HG02973 (cell line): ENCODE results near the gene TOLLIP.
"Not testable (repeated sequence)": the region's sequence is repeated elsewhere in the genome, so short reads cannot be mapped to it uniquely, and the experiment has no call there.

Experiments used
- ATAC-seq: cut with Tn5 transposase; IDR thresholded peaks from one replicate; pipeline ENCODE4 v1.9.1; 2021; ENCODE audit warnings: moderate library complexity; ENCODE audit not compliant: unreplicated experiment

TOLLIP gene

DNA sequence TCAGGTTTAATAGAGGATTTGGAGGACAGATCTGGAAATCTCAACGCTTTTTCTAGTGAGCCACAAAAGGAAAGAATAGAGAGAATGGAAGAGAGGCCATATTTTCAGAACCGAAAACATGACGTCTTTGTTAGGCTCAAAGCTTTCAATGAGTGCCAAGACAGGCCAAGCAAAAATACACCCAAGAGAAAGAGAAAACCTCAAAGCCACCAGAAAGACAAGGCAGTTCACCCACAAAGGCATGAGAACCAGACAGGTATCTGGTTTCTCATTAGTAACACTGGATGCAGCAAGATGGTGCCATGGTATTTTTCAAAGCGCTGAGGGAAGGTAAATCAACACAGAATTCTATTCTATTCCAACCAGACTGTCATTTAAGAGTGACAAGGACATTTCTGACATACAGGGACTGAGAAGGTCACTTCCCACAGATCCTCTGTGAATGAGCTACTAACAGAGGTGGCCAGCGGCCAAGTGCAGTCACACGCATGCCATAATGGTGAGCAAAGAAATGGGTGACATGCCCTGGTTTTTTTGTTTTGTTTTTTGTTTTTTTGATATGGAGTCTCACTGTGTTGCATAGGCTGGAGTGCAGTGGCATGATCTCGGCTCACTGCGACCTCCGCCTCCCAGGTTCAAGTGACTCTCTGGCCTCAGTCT is 41.9 kb downstream of the TOLLIP start:
- ATAC-seq: no peak

DNA sequence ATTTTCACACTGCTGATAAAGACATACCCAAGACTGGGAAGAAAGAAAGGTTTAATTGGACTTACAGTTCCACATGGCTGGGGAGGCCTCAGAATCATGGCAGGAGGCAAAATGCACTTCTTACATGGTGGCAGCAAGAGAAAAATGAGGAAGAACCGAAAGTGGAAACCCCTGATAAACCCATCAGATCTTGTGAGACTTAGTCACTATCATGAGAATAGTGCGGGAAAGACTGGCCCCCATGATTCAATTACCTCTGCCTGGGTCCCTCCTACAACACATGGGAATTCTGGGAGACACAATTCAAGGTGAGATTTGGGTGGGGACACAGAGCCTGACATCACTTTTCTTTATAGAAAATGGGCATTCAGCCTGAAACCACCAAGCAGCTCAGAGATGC is 42.5 kb downstream of the TOLLIP start:
- ATAC-seq: not testable (repeated sequence)

DNA sequence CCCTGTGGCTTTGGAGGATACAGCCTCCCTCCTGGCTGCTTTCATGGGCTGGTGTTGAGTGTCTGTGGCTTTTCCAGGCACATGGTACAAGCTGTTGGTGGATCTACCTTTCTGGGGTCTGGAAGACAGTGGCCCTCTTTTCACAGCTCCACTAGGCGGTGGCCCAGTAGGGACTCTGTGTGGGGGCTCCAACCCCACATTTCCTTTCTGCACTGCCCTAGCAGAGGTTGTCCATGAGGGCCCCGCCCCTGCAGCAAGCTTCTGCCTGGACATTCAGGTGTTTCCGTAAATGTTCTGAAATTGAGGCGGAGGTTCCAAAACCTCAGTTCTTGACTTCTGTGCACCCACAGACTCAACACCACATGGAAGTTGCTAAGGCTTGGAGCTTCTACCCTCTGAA is 44.0 kb downstream of the TOLLIP start:
- ATAC-seq: not testable (repeated sequence)

DNA sequence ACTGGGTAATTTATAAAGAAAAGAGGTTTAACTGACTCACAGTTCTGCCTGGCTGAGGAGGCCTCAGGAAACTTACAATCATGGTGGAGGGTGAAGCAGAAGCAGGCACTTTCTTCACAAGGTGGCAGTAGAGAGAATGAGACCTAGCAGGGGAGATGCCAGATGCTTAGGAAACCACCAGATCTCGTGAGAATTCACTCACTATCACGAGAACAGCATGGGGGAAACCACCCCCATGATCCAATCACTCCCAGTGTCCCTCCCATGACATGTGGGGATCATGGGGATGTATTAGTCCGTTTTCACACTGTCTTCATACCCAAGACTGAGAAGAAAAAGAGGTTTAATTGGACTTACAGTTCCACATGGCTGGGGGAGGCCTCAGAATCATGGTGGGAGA is 45.0 kb downstream of the TOLLIP start:
- ATAC-seq: not testable (repeated sequence)

DNA sequence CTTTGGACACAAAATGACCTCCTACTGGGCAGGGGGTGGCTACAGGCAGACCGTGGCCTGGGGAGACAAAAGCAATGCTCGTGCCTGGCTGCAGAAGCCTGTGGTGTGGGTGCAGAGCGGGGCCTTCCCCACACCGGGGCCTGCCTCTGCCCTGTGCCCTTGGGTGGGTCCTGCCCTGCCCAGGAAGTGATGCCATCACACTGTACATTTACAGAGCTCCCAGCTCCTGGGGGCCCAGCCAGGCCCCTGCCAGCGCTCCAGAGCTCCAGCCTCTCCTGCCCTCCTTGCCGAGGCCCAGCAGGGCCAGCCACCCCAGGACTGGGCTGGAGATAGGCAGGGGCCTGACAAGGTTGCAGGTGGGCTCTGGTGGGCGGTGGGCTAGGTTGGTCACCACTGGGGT is 46.4 kb downstream of the TOLLIP start:
- ATAC-seq: no peak

DNA sequence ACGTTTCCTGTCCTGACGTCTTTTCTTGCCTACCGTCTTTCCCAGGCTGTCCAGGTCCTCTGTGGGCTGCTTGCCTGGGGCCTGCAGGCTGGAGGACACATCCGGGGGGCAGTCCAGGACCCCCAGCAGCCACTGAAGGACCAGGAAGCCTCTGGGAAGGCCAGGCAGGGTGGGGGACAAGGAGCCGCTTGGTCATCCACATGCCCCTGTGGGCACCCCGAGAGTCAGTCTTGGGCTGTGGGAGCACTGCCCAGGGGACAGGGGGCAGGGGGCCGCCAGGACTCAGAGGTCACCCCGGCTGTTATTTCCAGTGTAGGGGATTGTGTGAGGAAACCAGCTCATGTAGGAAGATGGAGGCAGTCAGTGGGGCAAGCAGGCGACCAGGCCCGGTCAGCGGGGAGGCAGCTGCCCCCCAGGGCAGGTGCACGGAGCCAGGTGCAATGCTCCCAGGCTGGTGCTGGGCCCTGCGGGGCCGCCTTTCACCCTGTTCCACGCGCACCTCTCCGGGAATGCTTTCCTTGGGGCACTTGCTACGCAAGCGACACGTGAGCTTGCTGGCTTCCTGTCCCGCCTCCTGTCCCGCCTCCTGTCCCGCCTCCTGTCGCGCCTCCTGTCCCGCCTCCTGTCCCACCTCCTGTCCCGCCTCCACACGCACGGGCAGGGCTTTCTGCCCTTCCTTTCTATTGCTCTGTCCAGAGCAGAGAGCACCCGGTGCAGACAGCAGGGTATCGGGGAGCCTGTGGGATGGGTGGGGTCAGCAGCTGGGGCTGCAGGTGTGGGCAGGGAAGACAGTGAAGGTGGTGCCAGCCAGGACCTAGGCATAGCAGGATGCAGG is 47.0 kb downstream of the TOLLIP start:
- peak; percentile 64 for ATAC-seq

DNA sequence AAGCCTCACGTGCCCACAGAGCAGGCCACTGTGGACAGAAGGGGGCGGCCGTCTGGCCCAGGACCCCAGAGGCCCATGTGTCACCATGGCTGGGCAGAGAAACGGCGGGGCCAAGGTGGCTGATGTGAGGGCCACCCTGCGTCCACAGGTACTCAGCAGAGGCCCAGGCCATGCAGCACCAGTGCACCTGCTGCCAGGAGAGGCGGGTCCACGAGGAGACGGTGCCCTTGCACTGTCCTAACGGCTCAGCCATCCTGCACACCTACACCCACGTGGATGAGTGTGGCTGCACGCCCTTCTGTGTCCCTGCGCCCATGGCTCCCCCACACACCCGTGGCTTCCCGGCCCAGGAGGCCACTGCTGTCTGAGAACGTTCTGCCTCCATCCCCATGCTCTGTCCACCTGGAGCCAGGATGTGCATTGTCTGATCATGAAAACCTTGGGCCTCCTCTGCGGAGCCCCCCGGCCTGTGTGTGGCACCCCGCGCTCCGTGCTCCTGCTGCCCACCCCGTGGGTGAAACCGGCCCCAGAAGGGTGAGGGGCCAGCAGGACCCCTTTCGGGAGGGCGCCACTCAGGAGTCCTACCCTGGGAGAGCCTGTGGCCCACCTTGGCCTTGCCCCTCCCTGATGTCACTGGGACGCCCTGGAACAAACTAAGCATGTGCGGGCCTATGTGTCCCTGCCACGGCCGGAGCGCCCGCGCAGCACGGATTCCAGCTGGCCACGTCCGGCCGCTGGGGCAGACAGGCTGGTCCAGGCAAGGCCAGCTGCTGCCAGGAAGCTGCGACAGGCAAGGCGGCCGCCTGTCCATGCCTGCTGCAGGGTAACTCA is 48.0 kb downstream of the TOLLIP start:
- ATAC-seq: no peak

DNA sequence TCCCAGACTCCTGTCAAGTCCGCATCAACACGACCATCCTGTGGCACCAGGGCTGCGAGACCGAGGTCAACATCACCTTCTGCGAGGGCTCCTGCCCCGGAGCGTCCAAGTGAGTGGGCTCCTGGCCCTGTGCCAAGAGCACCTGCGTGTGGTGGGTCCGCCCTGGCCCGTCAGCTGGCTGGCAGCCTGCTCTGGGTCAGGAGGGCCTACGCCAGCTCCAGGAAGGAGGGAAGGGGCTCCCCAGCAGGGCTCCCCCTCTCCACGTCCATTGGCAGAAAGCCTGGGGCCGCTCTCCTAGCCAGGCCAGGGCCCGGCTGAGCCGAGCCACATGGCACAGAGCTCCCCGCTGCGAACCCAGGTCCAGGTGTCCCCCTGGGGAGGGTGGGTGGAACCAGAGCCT is 48.8 kb downstream of the TOLLIP start:
- ATAC-seq: no peak

DNA sequence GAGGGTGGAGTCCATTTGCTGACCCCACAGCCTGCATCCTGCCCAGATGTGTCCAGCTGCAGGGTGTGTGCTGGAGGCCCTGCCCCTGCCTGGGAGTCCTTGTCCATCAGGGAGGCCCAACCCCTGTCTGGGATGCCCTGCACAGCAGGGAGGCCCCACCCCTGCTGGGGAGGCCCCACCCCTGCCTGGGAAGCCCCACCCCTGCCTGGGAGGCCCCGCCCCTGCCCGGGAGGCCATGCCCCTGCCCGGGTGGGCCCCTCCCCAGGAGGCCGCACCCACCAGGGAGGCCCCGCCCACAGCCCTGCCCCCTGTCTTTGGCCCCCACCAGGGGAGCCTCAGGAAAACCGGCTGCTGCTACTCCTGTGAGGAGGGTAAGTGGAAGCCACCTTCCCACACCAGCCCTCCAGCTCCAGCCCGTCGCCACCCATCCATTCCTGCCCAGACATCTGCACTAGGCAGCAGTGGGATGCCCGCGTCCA is 49.4 kb downstream of the TOLLIP start:
- ATAC-seq: no peak

DNA sequence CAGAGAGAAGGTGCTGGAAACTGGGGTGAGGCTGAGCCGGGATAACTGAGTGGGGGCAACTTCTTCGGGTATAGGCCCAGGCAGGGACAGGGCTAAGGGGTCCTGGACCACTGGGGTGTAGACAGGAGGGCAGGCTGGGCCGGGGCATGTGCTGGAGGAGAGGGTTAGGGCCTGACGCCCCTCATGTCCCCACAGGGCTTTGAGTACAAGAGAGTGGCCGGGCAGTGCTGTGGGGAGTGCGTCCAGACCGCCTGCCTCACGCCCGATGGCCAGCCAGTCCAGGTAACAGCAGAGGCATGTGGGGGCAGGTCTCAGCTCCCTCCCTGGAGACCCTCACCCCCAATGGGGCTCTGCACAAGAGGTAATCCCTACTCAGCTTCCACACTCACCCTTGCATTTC is 49.9 kb downstream of the TOLLIP start:
- no peak for ATAC-seq

DNA sequence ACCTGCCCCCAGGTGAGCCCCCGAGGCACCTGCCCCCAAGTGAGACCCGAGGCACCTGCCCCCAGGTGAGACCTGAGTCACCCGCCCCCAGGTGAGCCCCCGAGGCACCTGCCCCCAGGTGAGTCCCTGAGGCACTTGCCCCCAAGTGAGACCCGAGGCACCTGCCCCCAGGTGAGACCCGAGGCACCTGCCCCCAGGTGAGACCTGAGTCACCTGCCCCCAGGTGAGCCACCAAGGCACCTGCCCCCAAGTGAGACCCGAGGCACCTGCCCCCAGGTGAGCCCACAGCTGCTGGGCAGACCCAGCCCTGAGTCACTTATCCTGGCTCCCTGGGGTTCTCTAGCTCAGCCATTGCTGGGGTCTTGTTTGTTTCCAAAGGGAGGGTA is 50.4 kb downstream of the TOLLIP start:
- no peak for ATAC-seq

DNA sequence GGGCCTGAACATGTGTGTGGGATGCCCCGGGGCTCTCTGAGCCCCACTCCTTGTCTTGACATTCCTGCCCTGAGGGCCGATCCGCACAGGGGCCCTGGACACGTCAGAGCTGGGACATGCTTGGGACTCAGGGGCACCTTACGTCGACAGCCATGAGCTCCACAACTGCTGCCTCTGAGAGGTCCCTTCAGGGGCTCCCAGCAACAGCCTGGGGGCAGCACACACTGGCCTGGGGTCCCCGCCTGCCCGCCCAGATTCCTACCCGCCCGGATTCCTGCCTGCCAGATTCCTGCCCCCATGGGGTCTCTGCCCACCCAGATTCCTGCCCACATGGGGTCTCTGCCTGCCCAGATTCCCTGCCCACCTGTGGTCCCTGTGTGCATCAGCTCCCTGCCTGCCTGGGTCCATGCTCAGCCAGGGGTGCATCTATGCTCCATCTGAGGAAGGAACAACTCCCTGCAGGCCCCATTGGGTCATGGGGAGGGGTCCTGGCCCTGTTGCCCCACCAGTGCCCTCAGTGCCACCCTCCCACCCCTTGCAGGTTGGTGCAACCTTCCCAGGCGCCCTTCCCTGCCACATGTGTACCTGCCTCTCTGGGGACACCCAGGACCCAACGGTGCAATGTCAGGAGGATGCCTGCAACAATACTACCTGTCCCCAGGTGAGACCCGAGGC is 50.9 kb downstream of the TOLLIP start:
- ATAC-seq: no peak

DNA sequence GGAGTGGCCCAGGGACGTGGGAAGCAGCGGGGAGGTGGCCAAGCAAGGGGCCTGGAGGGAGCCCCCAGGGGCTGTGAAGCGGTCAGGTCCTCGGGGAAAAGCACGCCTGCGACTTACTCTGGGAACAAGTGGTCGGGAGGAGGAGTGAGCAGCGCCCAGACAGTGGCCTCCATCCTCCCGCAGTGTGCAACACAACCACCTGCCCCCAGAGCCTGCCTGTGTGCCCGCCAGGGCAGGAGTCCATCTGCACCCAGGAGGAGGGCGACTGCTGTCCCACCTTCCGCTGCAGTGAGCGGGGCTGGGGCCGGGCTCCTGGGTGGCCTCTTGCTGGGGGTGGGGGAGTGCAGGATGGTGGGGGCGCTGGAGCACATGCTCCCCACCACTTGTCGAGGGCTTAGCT is 51.5 kb downstream of the TOLLIP start:
- no peak for ATAC-seq

DNA sequence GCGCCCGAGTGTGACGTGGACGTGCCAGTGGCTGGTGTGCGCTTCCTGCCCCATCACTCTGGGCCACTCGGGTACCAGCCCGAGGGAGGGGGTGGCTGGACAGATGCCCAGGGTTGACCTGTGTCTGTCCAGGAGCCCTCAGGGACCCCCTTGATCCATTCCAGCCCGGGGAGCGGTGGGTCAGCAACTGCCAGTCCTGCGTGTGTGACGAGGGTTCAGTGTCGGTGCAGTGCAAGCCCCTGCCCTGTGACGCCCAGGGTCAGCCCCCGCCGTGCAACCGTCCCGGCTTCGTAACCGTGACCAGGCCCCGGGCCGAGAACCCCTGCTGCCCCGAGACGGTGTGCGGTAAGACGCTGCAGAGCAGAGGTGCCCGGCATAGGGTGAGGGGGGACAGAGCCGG is 52.1 kb downstream of the TOLLIP start:
- ATAC-seq: no peak

DNA sequence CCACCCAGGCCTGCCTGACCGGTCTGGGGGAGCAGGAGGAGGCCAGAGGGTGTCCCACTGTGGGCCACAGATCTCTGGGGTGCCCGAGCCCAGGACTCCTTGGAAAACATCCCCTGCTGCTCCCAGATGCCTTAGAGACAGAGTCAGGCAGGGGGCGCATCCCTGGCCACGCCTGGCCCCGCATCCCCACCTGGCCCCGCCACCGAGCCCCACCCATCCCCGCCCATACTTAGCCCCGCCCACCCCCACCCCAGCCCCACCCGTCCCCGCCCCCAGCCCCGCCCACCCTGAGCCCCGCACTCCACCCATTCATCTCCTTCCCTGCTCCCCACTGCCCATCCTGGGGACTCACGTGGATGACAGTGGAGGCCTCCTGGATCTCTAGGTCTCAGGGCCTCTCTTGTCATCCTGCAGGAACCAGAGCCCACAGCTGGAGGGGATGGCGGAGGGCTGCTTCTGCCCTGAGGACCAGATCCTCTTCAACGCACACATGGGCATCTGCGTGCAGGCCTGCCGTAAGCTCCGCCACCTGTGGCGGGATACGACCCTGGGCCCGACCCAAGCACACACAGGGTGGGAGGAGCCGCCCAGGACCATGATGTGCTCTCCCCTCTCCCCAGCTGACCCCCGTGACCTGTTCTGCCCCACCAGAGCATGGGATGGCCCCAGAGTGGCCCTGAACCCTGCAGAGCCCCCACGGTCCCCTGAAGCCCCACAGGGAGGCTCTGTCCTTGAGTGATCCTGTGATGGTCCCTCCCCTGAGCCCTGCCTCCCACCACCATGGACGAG is 53.0 kb downstream of the TOLLIP start:
- ATAC-seq: no peak

DNA sequence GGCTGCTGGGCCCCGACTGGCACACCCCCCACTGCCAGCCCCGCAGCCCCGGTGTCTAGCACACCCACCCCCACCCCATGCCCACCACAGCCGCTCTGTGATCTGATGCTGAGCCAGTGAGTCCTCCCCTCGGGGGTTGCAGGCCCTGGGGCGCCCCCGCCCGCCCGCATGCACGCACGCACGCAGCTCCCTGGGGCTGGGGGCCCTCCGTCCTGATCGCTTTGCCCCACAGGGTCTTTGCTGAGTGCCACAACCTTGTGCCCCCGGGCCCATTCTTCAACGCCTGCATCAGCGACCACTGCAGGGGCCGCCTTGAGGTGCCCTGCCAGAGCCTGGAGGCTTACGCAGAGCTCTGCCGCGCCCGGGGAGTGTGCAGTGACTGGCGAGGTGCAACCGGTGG is 54.3 kb downstream of the TOLLIP start:
- no peak for ATAC-seq

DNA sequence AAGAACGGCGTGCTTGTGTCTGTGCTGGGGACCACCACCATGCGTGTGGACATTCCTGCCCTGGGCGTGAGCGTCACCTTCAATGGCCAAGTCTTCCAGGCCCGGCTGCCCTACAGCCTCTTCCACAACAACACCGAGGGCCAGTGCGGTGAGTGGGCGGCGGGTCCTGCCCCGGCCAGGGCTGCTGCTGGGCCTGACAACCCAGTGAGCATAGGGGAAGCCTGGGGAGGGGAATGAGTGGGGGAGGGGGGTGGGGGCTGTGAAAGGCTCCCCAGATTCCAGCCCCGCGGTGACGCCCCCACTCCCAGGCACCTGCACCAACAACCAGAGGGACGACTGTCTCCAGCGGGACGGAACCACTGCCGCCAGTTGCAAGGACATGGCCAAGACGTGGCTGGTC is 54.7 kb downstream of the TOLLIP start:
- no peak for ATAC-seq

DNA sequence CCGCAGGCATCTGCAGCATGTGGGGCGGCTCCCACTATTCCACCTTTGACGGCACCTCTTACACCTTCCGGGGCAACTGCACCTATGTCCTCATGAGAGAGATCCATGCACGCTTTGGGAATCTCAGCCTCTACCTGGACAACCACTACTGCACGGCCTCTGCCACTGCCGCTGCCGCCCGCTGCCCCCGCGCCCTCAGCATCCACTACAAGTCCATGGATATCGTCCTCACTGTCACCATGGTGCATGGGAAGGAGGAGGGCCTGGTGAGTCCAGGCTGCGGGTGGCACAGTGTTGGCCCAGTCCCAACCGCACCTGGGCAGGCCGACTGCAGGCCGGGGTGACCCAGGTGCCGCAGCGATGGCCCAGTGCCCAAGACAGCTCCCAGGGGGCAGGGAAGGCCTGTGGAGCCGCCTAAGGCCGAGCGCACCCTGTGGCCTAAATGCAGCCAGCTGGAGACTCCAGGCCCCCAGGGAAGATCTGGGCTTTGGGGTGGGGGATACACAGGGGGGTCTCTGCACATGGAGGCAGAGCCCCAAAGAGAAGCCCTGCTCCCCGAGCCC is 55.3 kb downstream of the TOLLIP start:
- ATAC-seq: no peak

DNA sequence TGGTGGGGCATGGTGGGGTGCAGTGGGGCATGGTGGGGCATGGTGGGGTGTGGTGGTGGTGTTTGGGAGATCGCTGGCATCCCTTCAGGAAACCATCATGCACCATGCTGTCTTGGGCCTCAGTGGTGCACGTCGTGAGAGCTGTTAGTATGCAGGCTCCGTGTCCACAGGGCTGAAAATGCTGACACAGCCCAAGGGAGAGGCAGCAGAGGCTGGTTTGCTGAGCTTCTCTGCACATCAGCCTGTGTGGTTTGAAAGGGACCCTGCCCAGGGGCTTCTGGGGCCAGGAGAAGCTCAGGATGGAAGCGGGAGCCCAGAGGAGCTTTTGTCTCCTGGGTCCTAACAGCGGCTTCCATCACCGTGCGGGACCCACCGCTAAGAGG is 56.3 kb downstream of the TOLLIP start:
- ATAC-seq: no peak
